Transverse colon (tissue), 3 donors: ENCODE measurements around the gene SON.

Experiments
- EP300 ChIP-seq: sonication (generic); formaldehyde crosslinking; IDR thresholded peaks from one replicate; pipeline ENCODE4 v1.6.1; 2017; ENCODE audit warnings: antibody characterized with exemption, low read depth
- POLR2A ChIP-seq: fragments of 450-650 bp; IDR thresholded peaks from one replicate; pipeline ENCODE4 v1.6.1; 2016; ENCODE audit warnings: antibody characterized with exemption, mild to moderate bottlenecking, moderate library complexity
- TF ChIP-seq, protein P1 (sequence below), 5 experiments: fragments of 200-600 bp in 3 of 5; fragments of 450-650 bp in 2 of 5; sonication (generic) in 3 of 5; IDR thresholded peaks; 1 replicate in 2 of 5; 2 replicates in 3 of 5; pipeline ENCODE4 v1.5.1; 2016 to 2017; ENCODE audit warnings: antibody characterized with exemption in 5 of 5, inconsistent platforms in 3 of 5, mild to moderate bottlenecking in 2 of 5, moderate library complexity in 1 of 5

DNA sequence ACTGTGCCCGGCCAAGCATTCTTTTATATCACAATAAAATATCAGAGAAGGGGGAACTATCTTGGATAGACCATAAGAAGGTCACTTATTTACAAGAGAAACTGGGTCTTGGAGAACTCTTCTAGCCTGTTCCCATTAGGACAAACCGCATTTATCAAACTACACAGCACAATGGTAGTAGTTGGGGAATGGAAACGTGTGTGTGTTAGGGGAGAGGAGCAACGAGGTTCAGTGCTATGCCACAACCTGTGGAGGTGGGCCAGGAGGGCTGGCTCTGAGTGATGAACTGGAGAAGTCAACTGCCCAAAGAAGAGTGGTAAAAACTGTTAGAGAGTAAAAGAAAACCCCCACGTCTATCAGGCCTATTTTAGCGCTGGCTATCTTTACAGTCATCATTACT, 44.1 kb downstream of the SON start:
- TF ChIP-seq, protein P1, sequence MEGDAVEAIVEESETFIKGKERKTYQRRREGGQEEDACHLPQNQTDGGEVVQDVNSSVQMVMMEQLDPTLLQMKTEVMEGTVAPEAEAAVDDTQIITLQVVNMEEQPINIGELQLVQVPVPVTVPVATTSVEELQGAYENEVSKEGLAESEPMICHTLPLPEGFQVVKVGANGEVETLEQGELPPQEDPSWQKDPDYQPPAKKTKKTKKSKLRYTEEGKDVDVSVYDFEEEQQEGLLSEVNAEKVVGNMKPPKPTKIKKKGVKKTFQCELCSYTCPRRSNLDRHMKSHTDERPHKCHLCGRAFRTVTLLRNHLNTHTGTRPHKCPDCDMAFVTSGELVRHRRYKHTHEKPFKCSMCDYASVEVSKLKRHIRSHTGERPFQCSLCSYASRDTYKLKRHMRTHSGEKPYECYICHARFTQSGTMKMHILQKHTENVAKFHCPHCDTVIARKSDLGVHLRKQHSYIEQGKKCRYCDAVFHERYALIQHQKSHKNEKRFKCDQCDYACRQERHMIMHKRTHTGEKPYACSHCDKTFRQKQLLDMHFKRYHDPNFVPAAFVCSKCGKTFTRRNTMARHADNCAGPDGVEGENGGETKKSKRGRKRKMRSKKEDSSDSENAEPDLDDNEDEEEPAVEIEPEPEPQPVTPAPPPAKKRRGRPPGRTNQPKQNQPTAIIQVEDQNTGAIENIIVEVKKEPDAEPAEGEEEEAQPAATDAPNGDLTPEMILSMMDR (IDR thresholded peaks at IDR 0.05) = no peak
- TF ChIP-seq POLR2A (no peak), EP300 (no peak)
